Activated B cell treated with CpG ODN at 0.5 μM for 24 hours (primary cell): Measurements from ENCODE around the gene SHD. TPM values are rescaled to one million over a fixed set of nuclear protein-coding genes. Genes with fewer than 3 reads are reported as not detected.

ENCODE experiments used
- ATAC-seq: fragments of 200-7000 bp; cut with Tn5 transposase; one replicate; pipeline ENCODE4 v1.10.0; 2021; ENCODE audit warnings: low read depth, mild to moderate bottlenecking, moderate library complexity
- CTCF ChIA-PET: fragments of 350-600 bp; sonication (Branson Sonifier 250); formaldehyde crosslinking; loops from one replicate; lab custom pipeline; 2021; ENCODE audit warnings: antibody characterized with exemption; lab: Charles Lee
- POLR2A ChIA-PET: fragments of 350-600 bp; sonication (Branson Sonifier 250); formaldehyde crosslinking; loops from one replicate; lab custom pipeline; 2021; ENCODE audit warnings: antibody characterized with exemption; lab: Charles Lee
- DNase-seq: peaks from one replicate; pipeline ENCODE4 v3.0.0; 2022
- H3K27ac Mint-ChIP-seq: one replicate; pipeline ENCODE4 v1.8.0; 2020; ENCODE audit warnings: mixed read lengths
- H3K27me3 Mint-ChIP-seq: one replicate; pipeline ENCODE4 v1.8.0; 2021; ENCODE audit warnings: mixed read lengths
- H3K36me3 Mint-ChIP-seq: one replicate; pipeline ENCODE4 v1.8.0; 2021; ENCODE audit warnings: low read depth, mixed read lengths
- H3K4me1 Mint-ChIP-seq: one replicate; pipeline ENCODE4 v1.8.0; 2021; ENCODE audit warnings: mixed read lengths
- H3K4me3 Mint-ChIP-seq: one replicate; pipeline ENCODE4 v1.8.0; 2020; ENCODE audit warnings: mild to moderate bottlenecking, mixed read lengths
- H3K9me3 Mint-ChIP-seq: one replicate; pipeline ENCODE4 v1.8.0; 2020; ENCODE audit warnings: mixed read lengths
- intact Hi-C: fragments of 100-400 bp; cut with micrococcal nuclease; formaldehyde crosslinking; loops from one replicate; pipeline ENCODE4 v1.15.1; 2024
- total RNA-seq: library from RNA; stranded (reverse); gene quantifications from 2 replicates; pipeline ENCODE4 v1.2.3, GENCODE V29; 2022
- TF ChIP-seq, protein P1 (sequence below): fragments of 200-600 bp; IDR thresholded peaks from one replicate; pipeline ENCODE4 v1.8.0; 2022; ENCODE audit warnings: antibody characterized with exemption, mild to moderate bottlenecking

The SHD gene
- total RNA-seq, 1 donor from 2014 or later = not detected

DNA sequence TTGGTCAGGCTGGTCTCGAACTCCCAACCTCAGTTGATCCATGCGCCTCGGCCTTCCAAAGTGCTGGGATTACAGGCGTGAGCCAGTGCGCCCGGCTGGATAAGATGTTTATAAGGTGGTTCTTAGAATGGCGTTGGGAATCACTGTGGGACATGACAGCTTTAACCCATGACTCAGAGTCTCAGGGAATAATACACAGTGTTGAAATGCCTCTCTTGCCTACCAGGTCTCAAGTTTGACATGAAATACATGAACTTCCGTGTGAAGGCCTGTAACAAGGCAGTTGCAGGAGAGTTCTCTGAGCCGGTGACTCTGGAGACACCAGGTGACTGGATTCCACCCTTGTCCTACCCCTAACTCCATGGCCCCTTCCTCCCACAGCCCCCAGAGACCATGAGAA lies 37.9 kb downstream of the SHD start:
- no peak overlapping the region for H3K27ac Mint-ChIP-seq
- H3K4me3 Mint-ChIP-seq = no peak overlapping the region
- ATAC-seq (no peak), DNase-seq (no peak)
- H3K27me3 Mint-ChIP-seq = no peaks in the 10 kb centered on the region
- no peaks in the 10 kb centered on the region for H3K36me3 Mint-ChIP-seq
- peaks cover 10% of the 10 kb centered on the region for H3K9me3 Mint-ChIP-seq
- ChIA-PET POLR2A (no interaction called here), CTCF (no interaction called here)
- no peaks in the 10 kb centered on the region for H3K4me1 Mint-ChIP-seq
- intact Hi-C loops = no loop called here
- TF ChIP-seq, protein P1, sequence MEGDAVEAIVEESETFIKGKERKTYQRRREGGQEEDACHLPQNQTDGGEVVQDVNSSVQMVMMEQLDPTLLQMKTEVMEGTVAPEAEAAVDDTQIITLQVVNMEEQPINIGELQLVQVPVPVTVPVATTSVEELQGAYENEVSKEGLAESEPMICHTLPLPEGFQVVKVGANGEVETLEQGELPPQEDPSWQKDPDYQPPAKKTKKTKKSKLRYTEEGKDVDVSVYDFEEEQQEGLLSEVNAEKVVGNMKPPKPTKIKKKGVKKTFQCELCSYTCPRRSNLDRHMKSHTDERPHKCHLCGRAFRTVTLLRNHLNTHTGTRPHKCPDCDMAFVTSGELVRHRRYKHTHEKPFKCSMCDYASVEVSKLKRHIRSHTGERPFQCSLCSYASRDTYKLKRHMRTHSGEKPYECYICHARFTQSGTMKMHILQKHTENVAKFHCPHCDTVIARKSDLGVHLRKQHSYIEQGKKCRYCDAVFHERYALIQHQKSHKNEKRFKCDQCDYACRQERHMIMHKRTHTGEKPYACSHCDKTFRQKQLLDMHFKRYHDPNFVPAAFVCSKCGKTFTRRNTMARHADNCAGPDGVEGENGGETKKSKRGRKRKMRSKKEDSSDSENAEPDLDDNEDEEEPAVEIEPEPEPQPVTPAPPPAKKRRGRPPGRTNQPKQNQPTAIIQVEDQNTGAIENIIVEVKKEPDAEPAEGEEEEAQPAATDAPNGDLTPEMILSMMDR = no peak

DNA sequence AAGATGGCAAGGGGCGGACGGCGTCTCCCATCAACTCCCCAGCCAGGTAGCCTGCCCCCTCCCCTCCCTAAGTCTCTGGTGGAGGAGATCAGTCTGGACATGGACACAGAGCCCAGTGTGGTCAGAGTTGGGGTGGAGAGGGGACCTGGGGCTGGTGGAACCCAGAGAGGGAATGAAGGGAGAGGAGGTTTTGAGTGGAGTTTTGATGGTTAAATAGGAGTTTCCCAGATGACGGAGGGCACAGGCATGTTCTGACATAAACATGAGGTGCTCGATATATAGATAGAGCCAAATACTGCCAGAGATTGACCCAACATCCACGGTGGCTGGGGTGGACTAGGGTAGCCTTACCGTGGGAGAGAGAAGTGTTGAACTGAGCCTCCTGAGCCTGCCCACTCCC lies 39.4 kb downstream of the SHD start:
- H3K36me3 Mint-ChIP-seq = no peaks in the 10 kb centered on the region
- intact Hi-C loops = no loop called here
- H3K9me3 Mint-ChIP-seq = peaks cover 10% of the 10 kb centered on the region
- H3K27ac Mint-ChIP-seq = no peak overlapping the region
- H3K27me3 Mint-ChIP-seq = no peaks in the 10 kb centered on the region
- ChIA-PET POLR2A (no interaction called here), CTCF (no interaction called here)
- no peak for DNase-seq
- no peak overlapping the region for H3K4me3 Mint-ChIP-seq
- TF ChIP-seq, protein P1 = no peak
- no peak for ATAC-seq
- H3K4me1 Mint-ChIP-seq = no peaks in the 10 kb centered on the region

DNA sequence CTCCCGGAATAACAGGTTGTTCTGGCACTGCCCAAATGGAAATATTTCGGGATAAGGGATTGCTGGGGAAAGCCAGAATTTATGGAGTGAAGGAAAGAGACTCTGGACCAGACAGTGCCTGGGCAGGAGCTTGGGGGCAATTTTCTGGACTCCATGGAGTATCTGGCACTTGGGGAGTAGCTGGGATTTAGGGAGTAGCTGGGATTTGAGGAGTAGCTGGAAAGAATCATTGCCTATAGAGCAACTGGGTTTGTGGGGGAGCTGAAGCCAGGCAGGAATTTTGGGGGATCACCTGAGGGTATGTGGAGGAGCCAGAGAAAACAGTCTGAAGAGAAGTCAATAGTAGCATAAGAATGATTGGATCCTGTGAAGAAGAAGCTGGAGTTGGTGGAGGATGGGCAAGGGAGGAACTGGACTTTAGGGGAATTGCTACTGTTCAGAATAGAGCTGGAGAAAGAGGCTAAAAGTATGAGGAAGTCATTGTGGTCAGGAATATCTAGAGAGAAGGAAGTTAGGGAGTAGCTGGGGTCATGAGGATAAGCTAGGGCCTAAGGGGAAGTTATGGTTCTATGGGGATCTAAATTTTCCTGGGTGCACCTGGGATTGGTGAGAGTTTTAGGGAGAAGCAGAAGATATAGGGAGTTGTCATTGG lies 40.1 kb downstream of the SHD start:
- DNase-seq (no peak), ATAC-seq (no peak)
- no peak overlapping the region for H3K27ac Mint-ChIP-seq
- TF ChIP-seq, protein P1 = no peak
- no peak overlapping the region for H3K4me3 Mint-ChIP-seq
- no peaks in the 10 kb centered on the region for H3K4me1 Mint-ChIP-seq
- ChIA-PET POLR2A (no interaction called here), CTCF (no interaction called here)
- intact Hi-C loops = no loop called here
- no peaks in the 10 kb centered on the region for H3K36me3 Mint-ChIP-seq
- no peaks in the 10 kb centered on the region for H3K27me3 Mint-ChIP-seq
- H3K9me3 Mint-ChIP-seq = peaks cover 10% of the 10 kb centered on the region

DNA sequence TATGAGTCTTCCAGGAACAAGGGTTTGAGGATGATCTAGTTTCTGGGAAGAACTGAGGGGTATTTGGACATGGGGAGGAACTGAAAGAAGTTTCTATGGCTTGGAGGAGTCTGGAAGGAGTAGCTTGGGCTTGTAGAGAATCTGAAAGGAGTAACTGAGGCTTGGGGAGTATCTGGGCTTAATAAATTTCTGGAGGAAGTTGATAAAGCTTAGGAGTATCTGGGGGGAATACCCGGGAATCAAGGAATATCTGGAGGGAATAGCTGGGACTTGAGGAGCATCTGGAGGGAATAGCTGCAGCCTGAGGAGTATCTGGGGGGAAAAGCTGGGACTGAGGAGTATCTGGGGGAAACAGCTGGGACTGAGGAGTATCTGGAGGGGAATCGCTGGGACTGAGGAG lies 41.4 kb downstream of the SHD start:
- POLR2A ChIA-PET = no interaction called here

DNA sequence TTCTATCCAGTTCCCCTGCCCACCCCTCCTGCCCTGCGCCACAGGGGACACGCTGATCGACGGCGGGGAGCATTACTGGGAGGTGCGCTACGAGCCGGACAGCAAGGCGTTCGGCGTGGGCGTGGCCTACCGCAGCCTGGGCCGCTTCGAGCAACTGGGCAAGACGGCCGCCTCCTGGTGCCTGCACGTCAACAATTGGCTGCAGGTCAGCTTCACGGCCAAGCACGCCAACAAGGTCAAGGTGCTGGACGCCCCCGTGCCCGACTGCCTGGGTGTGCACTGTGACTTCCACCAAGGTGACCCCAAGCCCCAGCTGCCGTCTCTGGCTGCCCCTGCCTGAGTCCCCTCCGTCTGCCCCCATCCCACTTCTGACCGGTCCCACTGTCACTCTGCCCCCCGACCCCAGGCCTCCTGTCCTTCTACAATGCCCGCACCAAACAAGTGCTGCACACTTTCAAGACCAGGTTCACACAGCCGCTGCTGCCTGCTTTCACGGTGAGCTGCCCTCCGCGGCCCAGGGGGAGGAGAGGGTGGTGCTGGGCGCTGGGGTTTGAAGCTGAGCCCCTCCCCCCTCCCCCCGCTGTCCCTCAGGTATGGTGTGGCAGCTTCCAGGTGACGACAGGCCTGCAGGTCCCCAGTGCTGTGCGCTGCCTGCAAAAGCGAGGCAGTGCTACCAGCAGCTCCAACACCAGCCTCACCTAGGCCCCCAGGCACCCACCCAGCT lies 44.0 kb downstream of the SHD start:
- H3K4me1 Mint-ChIP-seq = peaks cover 17% of the 10 kb centered on the region

More for the DNA sequence above, 41.4 kb downstream of the SHD start:
- Mint-ChIP-seq H3K9me3 (peaks cover 10% of the 10 kb centered on the region), H3K27me3 (no peaks in the 10 kb centered on the region), H3K4me3 (no peak overlapping the region), H3K36me3 (no peaks in the 10 kb centered on the region), H3K27ac (no peak overlapping the region), H3K4me1 (no peaks in the 10 kb centered on the region)
- ATAC-seq (no peak), DNase-seq (no peak)
- intact Hi-C loops = no loop called here
- TF ChIP-seq, protein P1 = no peak
- CTCF ChIA-PET = interaction anchor here (0.6 to 1.0 kb wide), 2 partner anchors 32 to 816 kb away, joined by 3 to 5 read pairs; no protein-coding TSS in a partner anchor

More for the DNA sequence above, 44.0 kb downstream of the SHD start:
- ChIA-PET POLR2A (interaction anchor here (0.6 kb wide), 1 partner anchor 234 kb away, joined by 4 read pairs; no protein-coding TSS in a partner anchor), CTCF (interaction anchor here (1.2 to 2.7 kb wide), 2 partner anchors 20 to 29 kb away, joined by 3 to 8 read pairs; no protein-coding TSS in a partner anchor)
- Mint-ChIP-seq H3K4me3 (no peak overlapping the region), H3K36me3 (no peaks in the 10 kb centered on the region), H3K27me3 (no peaks in the 10 kb centered on the region), H3K27ac (no peak overlapping the region), H3K9me3 (peaks cover 10% of the 10 kb centered on the region)
- TF ChIP-seq, protein P1 = no peak
- DNase-seq (no peak), ATAC-seq (no peak)
- intact Hi-C loops = no loop called here
